Activated naive CD4-positive, alpha-beta T cell treated with anti-CD3 and anti-CD28 coated beads, Interleukin-2, amount 10 ng/mL, durations not matched to agents 7 days and 5 days (primary cell): ENCODE measurements around the gene SMARCC1.

ENCODE experiments used
- CTCF ChIA-PET: fragments of 350-600 bp; sonication (Branson Sonifier 250); formaldehyde crosslinking; loops from one replicate; lab custom pipeline; 2021; ENCODE audit warnings: antibody characterized with exemption; lab: Charles Lee
- DNase-seq: peaks from one replicate; pipeline ENCODE4 v3.0.0-alpha.2; 2020
- H3K27ac Mint-ChIP-seq: one replicate; pipeline ENCODE4 v1.8.0; 2021; ENCODE audit warnings: mild to moderate bottlenecking, moderate library complexity, mixed read lengths
- H3K27me3 Mint-ChIP-seq: one replicate; pipeline ENCODE4 v1.8.0; 2021; ENCODE audit warnings: mild to moderate bottlenecking, mixed read lengths
- H3K36me3 Mint-ChIP-seq: one replicate; pipeline ENCODE4 v1.8.0; 2021; ENCODE audit warnings: mixed read lengths
- H3K4me1 Mint-ChIP-seq: one replicate; pipeline ENCODE4 v1.8.0; 2021; ENCODE audit warnings: mixed read lengths
- H3K4me3 Mint-ChIP-seq: one replicate; pipeline ENCODE4 v1.8.0; 2021; ENCODE audit warnings: mild to moderate bottlenecking, moderate library complexity, mixed read lengths
- H3K9me3 Mint-ChIP-seq: one replicate; pipeline ENCODE4 v1.8.0; 2021; ENCODE audit warnings: mixed read lengths

SMARCC1 gene

GRCh38 chr3:47652142-47652541 is 129.6 kb downstream of the SMARCC1 start:
- no peak for DNase-seq
- H3K27me3 Mint-ChIP-seq, result no peaks in the 10 kb centered on the region
- CTCF ChIA-PET, result no interaction called here
- no peak overlapping the region for H3K4me3 Mint-ChIP-seq
- H3K4me1 Mint-ChIP-seq, result no peaks in the 10 kb centered on the region
- H3K9me3 Mint-ChIP-seq, result no peaks in the 10 kb centered on the region
- H3K27ac Mint-ChIP-seq, result no peak overlapping the region
- peaks cover 28% of the 10 kb centered on the region for H3K36me3 Mint-ChIP-seq

GRCh38 chr3:47650294-47650693 is 131.4 kb downstream of the SMARCC1 start:
- DNase-seq, result no peak
- Mint-ChIP-seq H3K4me3 (no peak overlapping the region), H3K36me3 (peaks cover 19% of the 10 kb centered on the region), H3K27me3 (no peaks in the 10 kb centered on the region), H3K4me1 (no peaks in the 10 kb centered on the region), H3K9me3 (no peaks in the 10 kb centered on the region), H3K27ac (no peak overlapping the region)
- CTCF ChIA-PET, result no interaction called here

GRCh38 chr3:47647550-47647949 is 134.1 kb downstream of the SMARCC1 start:
- H3K36me3 Mint-ChIP-seq, result peaks cover 21% of the 10 kb centered on the region

DNA sequence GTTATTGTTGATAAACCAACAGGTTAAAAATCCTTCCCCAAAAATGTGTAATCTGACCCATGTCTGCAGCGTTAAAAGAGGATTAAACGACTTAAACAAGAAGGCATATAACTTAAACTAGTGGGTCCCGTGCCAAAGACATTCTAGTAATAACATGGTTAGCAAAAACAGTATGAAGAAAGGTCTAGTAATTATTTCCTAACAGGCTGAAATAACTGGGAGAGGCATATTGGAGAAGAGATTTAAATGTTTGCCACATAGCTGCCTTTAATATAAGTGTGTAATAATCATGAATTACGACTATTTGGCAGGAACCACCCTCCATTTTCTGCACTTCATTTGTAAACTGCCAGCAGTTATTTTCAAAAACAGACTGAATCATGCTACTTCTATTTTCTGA is 135.3 kb downstream of the SMARCC1 start:
- Mint-ChIP-seq H3K4me3 (no peak overlapping the region), H3K27ac (no peak overlapping the region), H3K36me3 (peaks cover 25% of the 10 kb centered on the region), H3K4me1 (no peaks in the 10 kb centered on the region), H3K9me3 (no peaks in the 10 kb centered on the region), H3K27me3 (no peaks in the 10 kb centered on the region)
- CTCF ChIA-PET, result no interaction called here
- DNase-seq, result no peak

More at GRCh38 chr3:47647550-47647949, 134.1 kb downstream of the SMARCC1 start:
- no peak overlapping the region for H3K27ac Mint-ChIP-seq
- H3K4me3 Mint-ChIP-seq, result no peak overlapping the region
- CTCF ChIA-PET, result no interaction called here
- H3K4me1 Mint-ChIP-seq, result no peaks in the 10 kb centered on the region
- no peaks in the 10 kb centered on the region for H3K9me3 Mint-ChIP-seq
- H3K27me3 Mint-ChIP-seq, result no peaks in the 10 kb centered on the region
- no peak for DNase-seq

DNA sequence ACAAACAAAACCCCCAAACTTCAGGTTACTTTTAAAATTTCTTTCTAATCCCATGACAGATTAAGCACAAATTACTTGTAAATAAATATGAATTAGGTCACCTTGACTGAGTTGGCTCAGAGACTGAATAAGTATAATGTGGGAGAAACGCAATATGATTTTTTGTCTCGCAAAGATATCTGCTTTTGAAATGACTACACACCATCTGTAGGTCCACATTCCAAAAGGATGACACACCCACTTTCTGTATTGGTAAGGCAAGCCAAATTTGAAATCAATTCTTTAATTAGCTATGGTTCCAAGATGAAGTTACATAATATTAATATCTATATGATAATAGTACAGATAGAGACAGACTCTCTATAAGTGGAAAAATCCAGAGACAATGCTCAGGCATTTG is 136.1 kb downstream of the SMARCC1 start:
- no peak for DNase-seq
- Mint-ChIP-seq H3K9me3 (no peaks in the 10 kb centered on the region), H3K27ac (no peak overlapping the region), H3K4me3 (no peak overlapping the region), H3K4me1 (no peaks in the 10 kb centered on the region), H3K27me3 (no peaks in the 10 kb centered on the region), H3K36me3 (peaks cover 24% of the 10 kb centered on the region)
- CTCF ChIA-PET, result no interaction called here

DNA sequence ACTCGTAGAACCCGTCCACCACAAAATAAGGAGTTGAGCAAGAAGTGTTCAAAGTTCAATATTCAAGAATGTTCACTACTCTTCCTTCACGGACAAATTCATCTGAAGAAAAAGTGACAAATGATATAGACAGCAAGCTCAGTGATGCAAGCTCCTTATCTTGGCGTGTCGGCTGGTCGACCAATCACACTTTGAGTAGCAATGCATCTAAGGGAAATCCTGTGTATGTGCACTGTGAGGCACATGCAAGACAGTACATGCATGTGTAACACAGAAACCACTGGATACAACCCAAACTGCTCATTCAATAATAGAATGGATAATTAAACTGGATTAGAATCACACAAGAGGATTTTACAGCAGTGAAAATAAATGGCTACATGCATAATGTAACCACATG is 138.6 kb downstream of the SMARCC1 start:
- Mint-ChIP-seq H3K27me3 (no peaks in the 10 kb centered on the region), H3K4me1 (no peaks in the 10 kb centered on the region), H3K27ac (no peak overlapping the region), H3K36me3 (peaks cover 21% of the 10 kb centered on the region), H3K4me3 (no peak overlapping the region), H3K9me3 (no peaks in the 10 kb centered on the region)
- no peak for DNase-seq
- CTCF ChIA-PET, result no interaction called here

GRCh38 chr3:47641739-47642138 is 140.0 kb downstream of the SMARCC1 start:
- Mint-ChIP-seq H3K27ac (no peak overlapping the region), H3K4me1 (no peaks in the 10 kb centered on the region)

GRCh38 chr3:47636921-47637320 is 144.8 kb downstream of the SMARCC1 start:
- Mint-ChIP-seq H3K27ac (no peak overlapping the region), H3K27me3 (no peaks in the 10 kb centered on the region), H3K4me1 (peaks cover 8% of the 10 kb centered on the region), H3K4me3 (no peak overlapping the region), H3K36me3 (peaks cover 41% of the 10 kb centered on the region), H3K9me3 (no peaks in the 10 kb centered on the region)
- CTCF ChIA-PET, result no interaction called here
- no peak for DNase-seq

More at GRCh38 chr3:47641739-47642138, 140.0 kb downstream of the SMARCC1 start:
- Mint-ChIP-seq H3K36me3 (peaks cover 25% of the 10 kb centered on the region), H3K9me3 (no peaks in the 10 kb centered on the region), H3K4me3 (no peak overlapping the region), H3K27me3 (no peaks in the 10 kb centered on the region)
- DNase-seq, result no peak
- CTCF ChIA-PET, result no interaction called here

DNA sequence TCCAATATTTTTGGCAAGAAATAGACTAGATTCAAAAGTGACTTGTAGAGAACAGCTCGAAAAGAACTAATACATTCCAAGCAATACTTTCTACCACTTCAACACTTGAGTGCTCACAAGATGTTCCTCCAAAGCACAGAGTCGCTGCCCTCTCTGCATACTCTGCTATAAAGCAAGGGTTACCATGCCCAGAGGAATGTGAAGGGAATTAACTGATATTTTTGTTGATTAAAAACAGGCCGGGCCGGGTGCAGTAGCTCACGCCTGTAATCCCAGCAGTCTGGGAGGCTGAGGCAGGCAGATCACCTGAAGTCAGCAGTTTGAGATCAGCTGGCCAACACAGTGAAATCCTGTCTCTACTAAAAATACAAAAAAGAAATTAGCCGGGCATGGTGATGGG is 145.5 kb downstream of the SMARCC1 start:
- Mint-ChIP-seq H3K36me3 (peaks cover 44% of the 10 kb centered on the region), H3K9me3 (no peaks in the 10 kb centered on the region), H3K27me3 (no peaks in the 10 kb centered on the region), H3K4me1 (peaks cover 8% of the 10 kb centered on the region), H3K27ac (no peak overlapping the region), H3K4me3 (no peak overlapping the region)
- DNase-seq, result no peak
- CTCF ChIA-PET, result no interaction called here

DNA sequence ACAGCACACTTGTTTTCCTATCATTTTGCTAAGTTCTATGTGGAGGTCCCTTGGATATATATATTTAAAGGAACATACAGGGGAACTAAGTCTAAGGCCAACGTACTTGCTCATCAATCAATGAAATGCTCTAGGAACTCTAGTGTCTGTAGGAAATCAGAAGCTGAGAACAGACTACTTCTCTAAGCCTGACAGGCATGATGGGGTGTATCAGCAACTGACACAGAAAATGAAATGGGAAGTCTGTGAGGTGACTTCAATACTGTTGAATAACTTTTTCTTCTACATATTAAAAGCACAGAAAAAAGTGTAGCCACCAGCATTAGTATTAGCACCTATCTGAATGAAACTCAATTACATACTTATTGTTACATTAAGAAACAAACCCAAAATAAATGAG is 146.2 kb downstream of the SMARCC1 start:
- Mint-ChIP-seq H3K9me3 (no peaks in the 10 kb centered on the region), H3K4me3 (no peak overlapping the region), H3K4me1 (peaks cover 8% of the 10 kb centered on the region), H3K27ac (peak overlapping the region; percentile 3), H3K27me3 (no peaks in the 10 kb centered on the region), H3K36me3 (peaks cover 49% of the 10 kb centered on the region)
- DNase-seq, result no peak
- CTCF ChIA-PET, result no interaction called here

DNA sequence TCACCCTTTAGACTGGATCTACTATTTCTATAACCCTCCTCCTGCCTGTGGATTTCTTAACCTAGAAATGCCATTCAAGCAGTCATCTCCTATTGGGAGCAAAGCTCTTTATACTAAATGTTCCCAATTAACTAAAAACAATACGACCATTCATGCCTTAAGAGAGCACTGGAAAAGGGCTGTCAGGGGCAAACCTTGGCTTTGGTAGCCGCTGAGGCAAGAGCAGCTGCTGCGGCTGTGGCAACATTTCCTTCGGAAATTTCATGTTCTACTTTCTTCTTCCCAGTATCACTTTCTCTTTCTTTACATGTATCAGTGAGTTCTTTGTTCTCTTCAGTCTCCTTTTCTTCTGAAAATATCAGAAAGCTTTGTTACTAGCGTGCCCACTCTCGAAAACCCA is 146.7 kb downstream of the SMARCC1 start:
- Mint-ChIP-seq H3K27ac (peak overlapping the region; percentile 3), H3K9me3 (no peaks in the 10 kb centered on the region), H3K36me3 (peaks cover 53% of the 10 kb centered on the region), H3K4me3 (no peak overlapping the region), H3K27me3 (no peaks in the 10 kb centered on the region), H3K4me1 (peaks cover 8% of the 10 kb centered on the region)
- no peak for DNase-seq
- CTCF ChIA-PET, result no interaction called here

DNA sequence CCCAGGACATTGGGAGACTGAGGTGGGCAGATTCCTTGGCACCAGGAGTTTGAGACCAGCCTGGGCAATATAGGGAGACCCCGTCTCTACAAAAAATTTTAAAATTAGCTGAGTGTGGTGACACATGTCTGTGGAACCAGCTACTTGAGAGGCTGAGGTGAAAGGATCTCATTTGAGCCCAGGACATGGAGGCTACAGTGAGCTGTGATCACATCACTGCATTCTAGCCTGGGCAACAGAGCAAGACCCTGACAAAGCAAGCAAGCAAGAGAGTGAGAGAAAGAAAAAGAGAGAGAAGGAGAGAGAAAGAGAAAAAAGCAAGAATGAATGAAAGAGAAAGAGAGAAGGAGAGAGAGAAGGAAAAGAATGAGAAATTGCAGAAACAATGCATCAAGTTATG is 150.9 kb downstream of the SMARCC1 start:
- Mint-ChIP-seq H3K27ac (no peak overlapping the region), H3K36me3 (peaks cover 67% of the 10 kb centered on the region)
- CTCF ChIA-PET, result no interaction called here

GRCh38 chr3:47629770-47630169 is 151.9 kb downstream of the SMARCC1 start:
- peaks cover 59% of the 10 kb centered on the region for H3K36me3 Mint-ChIP-seq
- CTCF ChIA-PET, result no interaction called here
- DNase-seq, result no peak
- H3K27me3 Mint-ChIP-seq, result no peaks in the 10 kb centered on the region
- H3K4me1 Mint-ChIP-seq, result peaks cover under 1% of the 10 kb centered on the region
- no peaks in the 10 kb centered on the region for H3K9me3 Mint-ChIP-seq
- peak overlapping the region; percentile 64 for H3K27ac Mint-ChIP-seq
- no peak overlapping the region for H3K4me3 Mint-ChIP-seq

More for the DNA sequence above, 150.9 kb downstream of the SMARCC1 start:
- H3K4me3 Mint-ChIP-seq, result no peak overlapping the region
- no peaks in the 10 kb centered on the region for H3K9me3 Mint-ChIP-seq
- H3K27me3 Mint-ChIP-seq, result no peaks in the 10 kb centered on the region
- peaks cover 8% of the 10 kb centered on the region for H3K4me1 Mint-ChIP-seq
- no peak for DNase-seq

DNA sequence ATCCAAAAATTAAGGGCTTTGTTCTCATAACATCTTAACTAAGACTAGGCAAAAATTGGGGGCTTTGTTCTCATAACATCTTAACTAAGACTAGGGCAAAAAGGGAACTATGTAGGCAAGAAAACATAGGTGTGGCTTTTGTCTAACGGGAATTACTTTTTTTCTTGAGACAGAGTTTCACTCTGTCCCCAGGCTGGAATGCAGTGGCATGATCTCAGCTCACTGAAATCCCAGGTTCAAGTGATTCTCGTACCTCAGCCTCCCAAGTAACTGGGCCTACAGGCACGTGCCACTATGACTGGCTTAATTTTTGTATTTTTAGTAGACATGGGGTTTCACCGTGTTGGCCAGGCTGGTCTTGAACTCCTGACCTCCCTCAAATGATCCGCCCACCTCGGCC is 153.3 kb downstream of the SMARCC1 start:
- no peaks in the 10 kb centered on the region for H3K4me1 Mint-ChIP-seq
- no peak overlapping the region for H3K27ac Mint-ChIP-seq

DNA sequence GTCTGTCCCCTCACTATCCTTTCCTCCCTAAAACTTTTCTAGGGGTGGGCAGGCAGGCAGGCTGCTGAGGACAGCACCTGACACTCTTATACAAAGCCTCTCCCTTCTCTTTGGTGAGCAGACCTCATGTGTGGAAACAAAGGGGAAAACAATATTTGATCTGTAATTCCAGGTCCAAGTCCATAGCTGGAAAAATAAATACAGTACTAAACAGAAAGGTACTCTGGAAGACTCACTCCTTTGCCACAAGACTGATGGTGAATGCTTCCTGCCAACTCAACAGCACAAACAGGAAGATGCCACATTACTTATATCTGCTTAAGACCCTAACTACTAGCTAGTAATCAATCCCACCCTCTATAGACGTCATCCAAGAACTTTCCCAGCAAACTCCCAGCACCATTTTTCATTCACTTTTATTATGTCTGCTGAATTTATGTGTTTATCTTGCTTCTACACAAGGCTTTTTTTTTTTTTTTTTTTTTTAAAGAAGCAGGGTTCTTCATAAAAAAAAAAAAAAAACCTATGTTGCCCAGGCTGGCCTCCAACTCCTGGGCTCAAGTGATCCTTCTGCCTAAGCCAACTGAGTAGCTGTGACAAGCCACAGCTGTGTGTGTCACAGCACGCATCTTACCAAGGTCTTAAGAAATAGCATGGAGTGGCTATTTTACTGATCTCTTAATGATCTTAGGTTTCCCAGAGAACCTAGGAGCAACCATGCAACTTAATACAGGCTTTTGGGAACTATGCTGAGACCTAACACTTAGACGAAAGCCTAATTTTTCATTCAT is 158.8 kb downstream of the SMARCC1 start:
- H3K27ac Mint-ChIP-seq, result peak overlapping the region; percentile 47
- no peak for DNase-seq
- peaks cover 9% of the 10 kb centered on the region for H3K4me1 Mint-ChIP-seq
- no peaks in the 10 kb centered on the region for H3K27me3 Mint-ChIP-seq
- CTCF ChIA-PET, result no interaction called here
- H3K9me3 Mint-ChIP-seq, result no peaks in the 10 kb centered on the region
- H3K4me3 Mint-ChIP-seq, result no peak overlapping the region
- peaks cover 45% of the 10 kb centered on the region for H3K36me3 Mint-ChIP-seq

More for the DNA sequence above, 153.3 kb downstream of the SMARCC1 start:
- no peak overlapping the region for H3K4me3 Mint-ChIP-seq
- H3K27me3 Mint-ChIP-seq, result no peaks in the 10 kb centered on the region
- H3K9me3 Mint-ChIP-seq, result no peaks in the 10 kb centered on the region
- peaks cover 56% of the 10 kb centered on the region for H3K36me3 Mint-ChIP-seq
- CTCF ChIA-PET, result no interaction called here
- DNase-seq, result no peak
